Rectal smooth muscle tissue (tissue), 1 donor: Measurements from ENCODE around the gene ADARB2.

Experiments used
- H3K27ac ChIP-seq: one replicate; pipeline ENCODE4 v1.7.0; 2013; ENCODE audit warnings: low read depth, low read length, inconsistent platforms
- H3K27me3 ChIP-seq: one replicate; pipeline ENCODE4 v1.7.0; 2013; ENCODE audit warnings: low read length; ENCODE audit not compliant: control insufficient read depth, insufficient read depth
- H3K36me3 ChIP-seq: one replicate; pipeline ENCODE4 v1.7.0; 2013; ENCODE audit warnings: low read length; ENCODE audit not compliant: control insufficient read depth, insufficient read depth
- H3K4me1 ChIP-seq: one replicate; pipeline ENCODE4 v1.7.0; 2013; ENCODE audit warnings: low read length; ENCODE audit not compliant: control insufficient read depth, insufficient read depth
- H3K4me3 ChIP-seq: one replicate; pipeline ENCODE4 v1.7.0; 2013; ENCODE audit warnings: low read length
- H3K9ac ChIP-seq: one replicate; pipeline ENCODE4 v1.7.0; 2013; ENCODE audit warnings: low read length

ADARB2 gene

GRCh38 chr10:1315178-1315577, 422.1 kb downstream of the ADARB2 start:
- H3K4me3 ChIP-seq, result no peak overlapping the region
- H3K27ac ChIP-seq, result no peak overlapping the region
- no peaks in the 10 kb centered on the region for H3K36me3 ChIP-seq
- no peaks in the 10 kb centered on the region for H3K4me1 ChIP-seq
- H3K9ac ChIP-seq, result no peak overlapping the region
- no peaks in the 10 kb centered on the region for H3K27me3 ChIP-seq

GRCh38 chr10:1311726-1312125, 425.6 kb downstream of the ADARB2 start:
- H3K27ac ChIP-seq, result no peak overlapping the region
- H3K9ac ChIP-seq, result no peak overlapping the region
- no peak overlapping the region for H3K4me3 ChIP-seq
- no peaks in the 10 kb centered on the region for H3K27me3 ChIP-seq
- H3K4me1 ChIP-seq, result no peaks in the 10 kb centered on the region
- no peaks in the 10 kb centered on the region for H3K36me3 ChIP-seq

- Histone ChIP-seq H3K27me3 (no peaks in the 10 kb centered on the region), H3K36me3 (no peaks in the 10 kb centered on the region), H3K4me1 (no peaks in the 10 kb centered on the region), H3K27ac (no peak overlapping the region), H3K4me3 (no peak overlapping the region), H3K9ac (no peak overlapping the region)
Measured at GRCh38 chr10:1310271-1310789, 427.0 kb downstream of the ADARB2 start.

- Histone ChIP-seq H3K27me3 (no peaks in the 10 kb centered on the region), H3K9ac (no peak overlapping the region), H3K4me3 (no peak overlapping the region), H3K27ac (no peak overlapping the region), H3K4me1 (no peaks in the 10 kb centered on the region), H3K36me3 (no peaks in the 10 kb centered on the region)
Measured at GRCh38 chr10:1309617-1310270, 427.6 kb downstream of the ADARB2 start.

- Histone ChIP-seq H3K4me3 (no peak overlapping the region), H3K27ac (no peak overlapping the region), H3K9ac (no peak overlapping the region), H3K36me3 (no peaks in the 10 kb centered on the region), H3K4me1 (no peaks in the 10 kb centered on the region), H3K27me3 (no peaks in the 10 kb centered on the region)
Measured at GRCh38 chr10:1308962-1309616, 428.2 kb downstream of the ADARB2 start.

- Histone ChIP-seq H3K36me3 (no peaks in the 10 kb centered on the region), H3K9ac (no peak overlapping the region), H3K4me3 (no peak overlapping the region), H3K27me3 (no peaks in the 10 kb centered on the region), H3K27ac (no peak overlapping the region), H3K4me1 (no peaks in the 10 kb centered on the region)
Measured at GRCh38 chr10:1308173-1308961, 429.0 kb downstream of the ADARB2 start.

- no peaks in the 10 kb centered on the region for H3K4me1 ChIP-seq
- H3K9ac ChIP-seq, result no peak overlapping the region
- H3K27me3 ChIP-seq, result no peaks in the 10 kb centered on the region
- H3K4me3 ChIP-seq, result no peak overlapping the region
- no peak overlapping the region for H3K27ac ChIP-seq
- no peaks in the 10 kb centered on the region for H3K36me3 ChIP-seq
Measured at GRCh38 chr10:1301143-1301542, 436.2 kb downstream of the ADARB2 start.

GRCh38 chr10:1300218-1300617, 437.1 kb downstream of the ADARB2 start:
- H3K27me3 ChIP-seq, result no peaks in the 10 kb centered on the region
- H3K4me3 ChIP-seq, result no peak overlapping the region
- no peak overlapping the region for H3K9ac ChIP-seq
- H3K27ac ChIP-seq, result no peak overlapping the region
- no peaks in the 10 kb centered on the region for H3K36me3 ChIP-seq
- H3K4me1 ChIP-seq, result no peaks in the 10 kb centered on the region

- no peaks in the 10 kb centered on the region for H3K4me1 ChIP-seq
- no peak overlapping the region for H3K9ac ChIP-seq
- H3K4me3 ChIP-seq, result no peak overlapping the region
- no peak overlapping the region for H3K27ac ChIP-seq
- H3K36me3 ChIP-seq, result no peaks in the 10 kb centered on the region
- H3K27me3 ChIP-seq, result no peaks in the 10 kb centered on the region
Measured at GRCh38 chr10:1299041-1299726, 438.1 kb downstream of the ADARB2 start.

GRCh38 chr10:1297566-1298301, 439.6 kb downstream of the ADARB2 start:
- Histone ChIP-seq H3K4me1 (no peaks in the 10 kb centered on the region), H3K36me3 (no peaks in the 10 kb centered on the region), H3K9ac (no peak overlapping the region), H3K27me3 (no peaks in the 10 kb centered on the region), H3K27ac (no peak overlapping the region), H3K4me3 (no peak overlapping the region)

- H3K36me3 ChIP-seq, result no peaks in the 10 kb centered on the region
- no peaks in the 10 kb centered on the region for H3K27me3 ChIP-seq
- no peak overlapping the region for H3K4me3 ChIP-seq
- no peaks in the 10 kb centered on the region for H3K4me1 ChIP-seq
- H3K9ac ChIP-seq, result no peak overlapping the region
- H3K27ac ChIP-seq, result no peak overlapping the region
Measured at GRCh38 chr10:1295756-1296480, 441.4 kb downstream of the ADARB2 start.
